Sigmoid colon (tissue), 7 donors: ENCODE measurements around the gene EBPL. TPM values are rescaled to one million over a fixed set of nuclear protein-coding genes. Genes with fewer than 3 reads are reported as not detected.
"Not testable (repeated sequence)": the region's sequence is repeated elsewhere in the genome, so short reads cannot be mapped to it uniquely, and the experiment has no call there.

Source experiments
- DNase-seq: peaks from one replicate; pipeline ENCODE4 v3.0.0-alpha.2; 2019
- H3K27ac ChIP-seq, 4 donors: fragments of 200-600 bp; sonication (generic); one replicate each; pipeline ENCODE4 v1.5.1; 2016 to 2019; ENCODE audit warnings: mild to moderate bottlenecking in 1 of 4
- H3K27me3 ChIP-seq, 3 donors: fragments of 200-600 bp; sonication (generic); one replicate each; pipeline ENCODE4 v1.5.1; 2019; ENCODE audit warnings: mild to moderate bottlenecking in 1 of 3
- H3K36me3 ChIP-seq, 4 donors: fragments of 200-600 bp; sonication (generic); one replicate each; pipeline ENCODE4 v1.5.1; 2016 to 2019
- H3K4me1 ChIP-seq, 4 donors: fragments of 200-600 bp; sonication (generic); one replicate each; pipeline ENCODE4 v1.5.1; 2017 to 2019
- H3K4me3 ChIP-seq, 4 donors: fragments of 200-600 bp; sonication (generic); one replicate each; pipeline ENCODE4 v1.5.1; 2017 to 2019; ENCODE audit warnings: mild to moderate bottlenecking in 2 of 4, moderate library complexity in 1 of 4
- H3K9me3 ChIP-seq, 4 donors: fragments of 200-600 bp in 3 of 4; sonication (generic) in 3 of 4; one replicate each; pipeline versions ENCODE4 v1.5.1 to v1.6.1; 2013 to 2019
- CTCF ChIP-seq, 4 experiments: fragments of 450-650 bp in 3 of 4; fragments of 200-600 bp in 1 of 4; IDR thresholded peaks; one replicate each; pipeline ENCODE4 v1.5.1; 2016 to 2019; ENCODE audit warnings: antibody characterized with exemption in 4 of 4, mild to moderate bottlenecking in 3 of 4, moderate library complexity in 2 of 4
- EP300 ChIP-seq, 4 donors: sonication (generic); formaldehyde crosslinking; IDR thresholded peaks; one replicate each; pipeline ENCODE4 v1.6.1; 2017; ENCODE audit warnings: antibody characterized with exemption in 4 of 4
- POLR2A ChIP-seq, 2 donors: fragments of 450-650 bp; IDR thresholded peaks; one replicate each; pipeline ENCODE4 v1.6.1; 2016; ENCODE audit warnings: antibody characterized with exemption in 2 of 2, mild to moderate bottlenecking in 2 of 2, moderate library complexity in 2 of 2
- POLR2AphosphoS5 ChIP-seq, 4 donors: sonication (generic); formaldehyde crosslinking; IDR thresholded peaks; one replicate each; pipeline ENCODE4 v1.6.1; 2017; ENCODE audit warnings: antibody characterized with exemption in 4 of 4
- WGBS, 2 donors: extraction: QIAGEN DNeasy Blood & Tissue Kit; methylation state at CpG; one replicate each; pipeline ENCODE4 v1.1.7; 2013; 5-methylcytosine and 5-hydroxymethylcytosine counted together
- intact Hi-C: fragments of 100-400 bp; cut with DNase I; formaldehyde crosslinking; loops from one replicate; pipeline ENCODE4 v1.15.1; 2023
- polyA plus RNA-seq, 3 donors: library from polyadenylated mRNA; stranded (reverse); fragments of 200-250 nt; gene quantifications; one replicate each; pipeline ENCODE4 v1.2.3, GENCODE V29; 2013
- total RNA-seq, 4 donors: library from RNA; depleted of rRNA; stranded (reverse); fragments of >200 nt; gene quantifications; one replicate each; pipeline ENCODE4 v1.1.0, GENCODE V29; 2016
- donor health status: healthy with polysubstance abuse.
- donor health status: Bipolar disorder and iron deficiency.
- donor health status: healthy.

EBPL gene
- total and polyA plus RNA-seq, 7 donors = 22.4 to 75.9 (median 53.2) TPM

- Histone ChIP-seq H3K4me1 (no peaks in the 10 kb centered on the region), H3K27ac (no peak overlapping the region), H3K4me3 (no peak overlapping the region), H3K27me3 (no peaks in the 10 kb centered on the region), H3K36me3 (no peaks in the 10 kb centered on the region), H3K9me3 (no peaks in the 10 kb centered on the region)
- intact Hi-C loops = no loop called here
- no peak for DNase-seq
- TF ChIP-seq POLR2AphosphoS5 (IDR thresholded peaks at IDR 0.05) = no peak
- no peak for TF ChIP-seq POLR2A (IDR thresholded peaks at IDR 0.05)
- no peak for TF ChIP-seq CTCF (IDR thresholded peaks at IDR 0.05)
- no peak for TF ChIP-seq EP300 (IDR thresholded peaks at IDR 0.05)
- WGBS, 2 donors = 83 to 84% methylated on average over 11 of the region's 11 CpGs
Measured at GRCh38 chr13:49622174-49622946, 68.9 kb downstream of the EBPL start.

- Histone ChIP-seq H3K27me3 (no peaks in the 10 kb centered on the region), H3K4me1 (peaks cover 0 to 11% (median 5%) of the 10 kb centered on the region in 4 donors), H3K9me3 (no peaks in the 10 kb centered on the region), H3K4me3 (no peak overlapping the region), H3K27ac (no peak overlapping the region), H3K36me3 (no peaks in the 10 kb centered on the region)
- TF ChIP-seq POLR2AphosphoS5 (IDR thresholded peaks at IDR 0.05) = no peak
- TF ChIP-seq EP300 (IDR thresholded peaks at IDR 0.05) = no peak
- TF ChIP-seq CTCF (IDR thresholded peaks at IDR 0.05) = no peak
- TF ChIP-seq POLR2A (IDR thresholded peaks at IDR 0.05) = no peak
- intact Hi-C loops = no loop called here
- DNase-seq = no peak
- 52 to 63% methylated on average over 22 of the region's 22 CpGs for WGBS, 2 donors
Measured at GRCh38 chr13:49620170-49620621, 71.1 kb downstream of the EBPL start.

GRCh38 chr13:49616676-49617065 is 74.6 kb downstream of the EBPL start:
- WGBS, 2 donors = 96 to 97% methylated on average over 3 of the region's 3 CpGs

GRCh38 chr13:49615836-49616675 is 75.2 kb downstream of the EBPL start:
- peak overlapping the region in 1 of 4 donors; percentile 34 for H3K27ac ChIP-seq
- intact Hi-C loops = no loop called here
- WGBS, 2 donors = 63 to 89% methylated on average over 8 of the region's 8 CpGs
- no peaks in the 10 kb centered on the region for H3K9me3 ChIP-seq
- TF ChIP-seq EP300 (IDR thresholded peaks at IDR 0.05) (no peak), POLR2AphosphoS5 (IDR thresholded peaks at IDR 0.05) (no peak), POLR2A (IDR thresholded peaks at IDR 0.05) (no peak), CTCF (IDR thresholded peaks at IDR 0.05) (no peak)
- no peak overlapping the region for H3K4me3 ChIP-seq
- no peaks in the 10 kb centered on the region for H3K36me3 ChIP-seq
- H3K27me3 ChIP-seq = no peaks in the 10 kb centered on the region
- DNase-seq = no peak
- H3K4me1 ChIP-seq = peaks cover 0 to 11% (median 5%) of the 10 kb centered on the region in 4 donors

More at GRCh38 chr13:49616676-49617065, 74.6 kb downstream of the EBPL start:
- intact Hi-C loops = no loop called here
- H3K4me1 ChIP-seq = peaks cover 0 to 11% (median 5%) of the 10 kb centered on the region in 4 donors
- no peaks in the 10 kb centered on the region for H3K27me3 ChIP-seq
- no peak for TF ChIP-seq CTCF (IDR thresholded peaks at IDR 0.05)
- TF ChIP-seq EP300 (IDR thresholded peaks at IDR 0.05) = no peak
- TF ChIP-seq POLR2A (IDR thresholded peaks at IDR 0.05) = no peak
- no peak for TF ChIP-seq POLR2AphosphoS5 (IDR thresholded peaks at IDR 0.05)
- H3K27ac ChIP-seq = peak overlapping the region in 1 of 4 donors; percentile 34
- H3K4me3 ChIP-seq = no peak overlapping the region
- H3K36me3 ChIP-seq = no peaks in the 10 kb centered on the region
- H3K9me3 ChIP-seq = no peaks in the 10 kb centered on the region
- DNase-seq = no peak

DNA sequence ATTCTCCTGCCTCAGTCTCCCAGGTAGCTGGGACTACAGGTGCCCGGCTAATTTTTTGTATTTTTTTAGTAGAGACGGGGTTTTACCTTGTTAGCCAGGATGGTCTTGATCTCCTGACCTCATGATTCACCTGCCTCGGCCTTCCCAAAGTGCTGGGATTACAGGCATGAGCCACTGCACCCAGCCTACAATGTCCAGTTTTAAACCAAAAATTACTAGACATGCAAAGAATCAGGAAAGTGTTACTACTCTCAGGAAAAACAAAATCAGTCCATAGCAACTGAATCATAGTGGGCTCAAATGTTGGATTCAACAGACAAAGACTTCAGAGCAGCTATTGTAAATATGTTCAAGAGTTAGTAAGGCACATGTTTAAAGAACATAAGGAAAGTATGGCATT is 79.2 kb downstream of the EBPL start:
- H3K36me3 ChIP-seq, DNase-seq, intact Hi-C loops, H3K9me3 ChIP-seq, H3K27me3 ChIP-seq, H3K4me3 ChIP-seq, H3K27ac ChIP-seq: not testable (repeated sequence)
- WGBS, 2 donors = 95 to 96% methylated on average over 3 of the region's 3 CpGs
- H3K4me1 ChIP-seq = peaks cover 0 to 11% (median 5%) of the 10 kb centered on the region in 4 donors
